NCI-H226 (cell line): ENCODE measurements around the gene KIAA1671.

Experiments used
- DNase-seq: peaks from one replicate; pipeline ENCODE4 v3.0.0-alpha.2; 2015

KIAA1671 gene

DNA sequence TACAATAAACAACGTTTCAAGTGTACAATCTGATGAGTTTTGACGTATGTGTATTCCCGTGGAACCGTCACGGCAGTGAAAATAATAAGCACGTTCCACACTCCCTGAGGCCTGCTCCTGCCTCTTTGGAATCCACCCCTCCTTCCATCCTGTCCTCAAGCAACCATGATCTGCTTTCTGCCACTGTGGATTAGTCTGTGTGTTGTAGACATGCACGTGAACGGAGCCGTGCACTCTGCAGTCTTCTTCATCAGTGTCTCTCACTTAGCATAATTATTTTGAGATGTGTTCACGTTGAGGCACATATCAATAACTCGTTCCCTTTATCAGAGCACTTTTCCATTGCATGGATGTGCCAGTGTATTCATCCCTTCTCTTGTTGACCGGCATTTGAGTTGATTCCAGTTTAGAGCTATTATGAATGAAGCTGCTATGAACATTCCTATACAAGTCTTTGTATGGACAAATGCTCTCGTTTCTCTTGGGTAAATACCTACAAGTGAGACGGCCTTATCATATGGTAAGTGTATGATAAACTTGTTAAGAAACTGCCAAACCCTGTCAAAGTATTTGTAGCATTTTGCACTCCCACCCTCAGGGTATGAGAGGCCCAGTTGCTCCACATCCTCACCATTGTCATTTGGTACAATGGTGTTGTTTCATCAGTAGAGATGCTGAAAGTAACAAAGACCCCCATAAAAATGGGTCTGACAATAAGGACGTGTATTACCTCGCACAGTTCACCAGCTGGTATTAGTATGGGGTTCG, 144.3 kb downstream of the KIAA1671 start:
- no peak for DNase-seq

- DNase-seq: no peak
Observed at GRCh38 chr22:25098445-25099081, 146.0 kb downstream of the KIAA1671 start.

DNA sequence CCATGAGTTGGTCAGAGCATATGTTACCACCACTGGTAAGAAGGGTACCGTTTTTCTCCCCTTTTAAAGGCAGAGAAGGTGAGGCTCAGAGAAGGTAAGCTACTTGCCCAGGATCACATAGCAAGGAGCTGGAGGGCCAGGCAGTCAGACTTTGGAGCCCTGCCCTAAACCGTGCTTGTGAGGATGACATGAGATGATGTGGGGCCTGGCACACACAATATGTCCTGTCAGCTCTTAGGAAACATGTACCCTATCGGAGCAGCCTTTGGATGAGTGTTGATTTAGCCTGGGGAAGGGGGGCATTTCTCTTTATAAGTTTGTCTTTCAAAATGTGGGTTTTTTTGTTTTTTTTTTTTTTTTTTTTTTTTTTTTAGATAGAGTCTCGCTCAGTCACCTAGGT, 146.7 kb downstream of the KIAA1671 start:
- no peak for DNase-seq

GRCh38 chr22:25100402-25100801, 147.9 kb downstream of the KIAA1671 start:
- DNase-seq: no peak

- DNase-seq: no peak
Observed at GRCh38 chr22:25100948-25101347, 148.4 kb downstream of the KIAA1671 start.

- no peak for DNase-seq
Observed at GRCh38 chr22:25101501-25101900, 149.0 kb downstream of the KIAA1671 start.

DNA sequence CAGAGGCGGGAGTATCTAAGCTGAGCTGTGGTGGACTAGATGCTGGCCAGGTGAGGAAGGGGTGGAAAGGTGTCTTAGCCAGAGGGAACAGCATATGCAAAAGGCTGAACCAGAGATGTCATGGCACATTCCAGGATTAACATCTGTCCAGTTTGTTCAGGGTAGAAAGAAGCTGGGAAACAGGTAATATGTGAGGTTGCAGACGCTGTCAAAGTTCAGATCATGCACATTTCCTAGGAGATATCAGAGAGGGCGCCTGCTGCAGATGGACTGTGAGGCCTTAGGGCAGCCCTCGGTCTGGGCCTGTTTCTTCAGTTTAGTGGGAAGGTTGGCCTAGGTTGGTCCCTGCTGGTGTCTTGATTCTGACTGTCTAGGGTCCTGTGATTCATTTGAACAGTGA, 149.5 kb downstream of the KIAA1671 start:
- DNase-seq: no peak

DNA sequence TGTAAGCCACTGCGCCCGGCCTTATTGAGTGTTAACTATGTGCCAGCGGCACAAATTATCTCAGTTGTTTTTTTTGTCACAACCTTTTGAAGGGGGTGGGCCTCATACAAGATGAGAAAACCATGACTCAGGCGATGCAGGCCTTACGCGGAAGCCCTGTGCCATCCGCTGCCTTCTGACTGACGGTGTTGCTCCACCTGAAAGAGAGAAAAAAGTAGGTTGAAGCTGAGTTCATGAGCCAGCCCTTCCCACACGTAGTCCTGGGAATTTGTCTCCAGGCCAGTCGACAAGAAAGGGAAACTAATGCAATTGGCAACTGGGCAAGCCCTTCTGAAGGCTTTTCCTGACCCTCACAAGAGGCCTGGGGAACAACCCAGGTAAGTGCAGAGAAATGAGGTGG, 150.2 kb downstream of the KIAA1671 start:
- DNase-seq: no peak

DNA sequence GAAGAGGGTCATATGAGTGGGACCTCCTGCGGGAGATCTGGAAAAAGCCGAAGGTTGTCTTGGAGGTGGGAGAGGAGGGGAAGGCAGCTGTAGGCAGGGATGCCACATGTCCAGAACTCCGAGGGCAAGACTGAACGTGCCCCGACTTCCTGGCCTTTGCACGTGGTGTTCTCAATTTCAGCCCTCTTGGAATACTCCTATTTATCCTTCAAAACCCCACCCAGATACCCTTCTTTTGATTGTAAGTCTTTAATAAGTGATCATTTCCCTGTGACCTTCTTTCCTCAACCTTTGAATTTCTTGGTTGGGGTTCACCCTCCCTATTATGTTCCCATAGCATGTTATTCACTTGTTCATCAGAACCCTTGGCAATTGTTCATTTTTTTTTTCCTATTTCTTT, 151.9 kb downstream of the KIAA1671 start:
- no peak for DNase-seq

DNA sequence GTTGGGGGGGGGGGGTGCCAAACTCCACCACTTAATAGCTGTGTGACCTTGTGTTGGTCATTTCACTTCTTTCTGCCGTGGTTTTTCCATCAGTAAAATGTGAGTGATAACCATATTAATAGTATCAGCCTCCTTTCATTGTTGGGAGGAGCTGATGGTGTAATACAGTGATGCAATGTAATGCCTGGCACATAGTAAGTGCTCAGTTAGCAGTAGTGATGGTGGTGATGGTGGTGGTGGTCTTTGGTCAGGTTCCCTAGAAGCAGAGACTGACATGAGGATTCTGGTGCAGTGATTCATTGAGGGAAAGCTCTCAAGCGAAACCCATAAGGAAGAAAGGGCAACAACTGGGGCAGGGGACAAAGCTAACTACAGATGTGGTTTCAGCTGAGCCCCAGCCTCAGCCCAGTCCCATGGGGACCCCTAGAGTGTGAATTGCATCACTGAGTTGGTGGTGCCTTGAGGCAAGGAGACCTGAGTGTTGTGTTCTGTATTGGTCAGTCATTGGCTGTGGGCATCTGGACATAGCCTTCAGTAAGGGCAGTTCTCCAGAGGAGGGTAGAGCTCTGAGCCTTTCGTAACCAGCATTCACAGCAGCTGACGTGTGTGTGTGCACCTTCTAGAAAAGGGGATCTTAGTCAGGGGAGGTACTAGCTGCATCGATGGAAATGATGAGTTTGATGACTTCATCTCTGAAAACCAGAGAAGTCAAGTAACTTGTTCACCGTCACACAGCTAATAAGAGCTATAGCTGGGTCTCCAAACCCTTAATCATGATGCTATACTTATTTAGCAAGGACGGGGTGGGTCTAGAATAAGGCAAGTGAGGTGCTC, 153.5 kb downstream of the KIAA1671 start:
- no peak for DNase-seq

DNA sequence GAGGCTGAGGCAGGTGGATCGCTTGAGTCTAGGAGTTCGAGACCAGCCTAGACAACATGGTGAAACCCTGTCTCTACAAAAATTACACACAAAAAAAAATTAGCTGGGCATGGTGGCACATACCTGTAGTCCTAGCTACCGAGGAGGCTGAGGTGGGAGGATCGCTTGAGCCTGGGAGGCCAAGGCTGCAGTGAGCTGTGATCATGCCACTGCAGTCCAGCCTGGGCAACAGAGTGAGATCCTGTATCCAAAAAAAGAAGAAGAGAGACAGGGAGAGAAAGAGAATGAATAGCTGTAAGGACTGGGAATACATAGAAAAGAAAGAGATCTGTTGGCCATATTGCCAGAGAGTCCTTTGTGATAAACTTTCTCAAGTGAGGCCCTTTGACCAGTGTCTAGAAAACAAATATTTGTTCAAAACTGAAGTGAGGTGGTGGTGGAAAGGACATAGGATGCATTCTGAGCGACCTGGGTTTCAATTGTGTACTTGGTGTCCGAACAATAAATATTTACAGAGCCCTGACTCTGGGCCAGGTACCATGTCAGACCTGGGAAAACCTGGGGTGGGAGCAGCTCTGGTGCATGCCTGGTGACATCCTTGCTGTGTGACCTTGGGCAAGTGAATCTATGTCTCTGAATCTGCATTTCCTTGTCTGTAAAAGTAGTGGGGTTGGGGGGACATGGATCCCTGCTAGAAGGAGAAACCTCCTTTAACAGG, 157.5 kb downstream of the KIAA1671 start:
- DNase-seq: no peak

DNA sequence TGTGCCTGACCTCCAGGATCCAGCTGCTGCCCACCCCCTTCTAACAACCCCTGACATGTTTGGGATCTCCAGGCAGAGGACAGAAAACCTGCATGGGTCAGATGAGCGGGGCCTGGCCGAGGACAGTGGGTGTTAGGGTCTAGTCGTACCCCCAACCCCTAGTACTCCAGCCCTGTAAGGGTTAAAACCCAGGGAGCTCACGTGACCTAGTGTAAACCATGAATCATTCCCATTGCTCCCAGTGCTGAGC, 158.0 kb downstream of the KIAA1671 start:
- no peak for DNase-seq

GRCh38 chr22:25110846-25111578, 158.5 kb downstream of the KIAA1671 start:
- peak; percentile 48 for DNase-seq

DNA sequence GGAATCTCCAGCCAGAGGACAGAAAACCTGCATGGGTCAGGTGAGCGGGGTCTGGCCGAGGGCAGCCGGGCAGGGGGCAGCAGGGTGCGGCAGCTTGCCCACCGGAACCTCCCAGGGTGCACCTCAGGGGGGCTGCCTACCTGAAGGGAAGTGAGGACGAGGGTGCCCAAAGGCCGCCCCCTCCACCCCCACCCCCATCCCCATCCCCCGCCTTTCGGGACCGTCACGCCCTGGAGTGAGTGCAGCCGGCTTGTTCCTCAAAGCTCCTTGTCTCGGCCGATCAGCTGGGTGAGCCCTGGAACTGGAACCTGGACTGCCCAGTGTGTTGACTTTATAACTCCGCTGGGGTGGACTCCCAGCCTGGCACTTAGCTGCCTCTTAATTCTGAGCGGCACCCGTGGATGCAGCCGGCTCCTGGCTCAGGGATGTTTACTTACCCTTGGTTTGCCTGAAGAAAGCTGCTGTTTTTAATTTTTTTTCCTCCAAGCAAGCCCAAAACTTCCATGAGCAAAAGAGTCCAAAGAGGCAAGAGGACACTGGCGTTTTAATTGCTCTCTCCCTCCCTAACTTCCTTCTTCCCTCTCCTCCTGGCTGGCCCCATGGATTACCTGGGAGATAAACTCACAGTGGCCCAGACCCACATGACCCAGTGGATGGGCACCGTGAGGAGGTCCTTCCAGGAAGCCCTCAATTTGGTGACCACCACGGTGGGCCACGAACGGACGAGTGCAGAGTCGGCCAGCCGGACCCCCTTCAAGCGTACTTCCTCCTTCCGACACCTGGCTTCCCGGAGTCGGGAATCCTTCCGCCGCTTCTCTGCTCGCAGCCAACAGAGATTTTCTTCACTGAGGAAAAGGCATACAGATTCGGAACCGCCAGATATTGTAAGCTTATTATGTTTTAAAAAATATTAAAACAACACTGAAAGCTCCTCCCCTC, 159.3 kb downstream of the KIAA1671 start:
- DNase-seq: no peak

- DNase-seq: no peak
Observed at GRCh38 chr22:25112538-25113253, 160.2 kb downstream of the KIAA1671 start.

DNA sequence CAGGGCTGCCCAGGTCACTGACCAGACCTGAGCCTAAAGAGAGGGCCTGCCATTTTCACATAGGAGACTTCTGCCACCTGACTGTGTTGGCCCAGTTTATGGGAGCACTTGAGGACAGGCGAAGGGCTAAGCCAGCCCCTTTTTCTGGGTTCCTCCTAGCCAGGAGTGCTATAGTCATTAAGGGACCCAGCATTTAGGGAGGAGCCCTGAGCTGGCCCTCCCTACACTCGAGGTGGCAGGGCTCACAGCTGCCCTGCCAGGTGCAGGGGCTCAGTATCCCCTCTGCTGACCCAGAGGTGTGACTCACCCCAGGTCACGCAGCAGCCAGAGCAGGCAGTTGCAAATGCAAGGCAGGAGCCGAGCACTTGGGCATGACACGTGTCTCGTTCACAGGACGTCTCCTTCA, 160.8 kb downstream of the KIAA1671 start:
- no peak for DNase-seq

DNA sequence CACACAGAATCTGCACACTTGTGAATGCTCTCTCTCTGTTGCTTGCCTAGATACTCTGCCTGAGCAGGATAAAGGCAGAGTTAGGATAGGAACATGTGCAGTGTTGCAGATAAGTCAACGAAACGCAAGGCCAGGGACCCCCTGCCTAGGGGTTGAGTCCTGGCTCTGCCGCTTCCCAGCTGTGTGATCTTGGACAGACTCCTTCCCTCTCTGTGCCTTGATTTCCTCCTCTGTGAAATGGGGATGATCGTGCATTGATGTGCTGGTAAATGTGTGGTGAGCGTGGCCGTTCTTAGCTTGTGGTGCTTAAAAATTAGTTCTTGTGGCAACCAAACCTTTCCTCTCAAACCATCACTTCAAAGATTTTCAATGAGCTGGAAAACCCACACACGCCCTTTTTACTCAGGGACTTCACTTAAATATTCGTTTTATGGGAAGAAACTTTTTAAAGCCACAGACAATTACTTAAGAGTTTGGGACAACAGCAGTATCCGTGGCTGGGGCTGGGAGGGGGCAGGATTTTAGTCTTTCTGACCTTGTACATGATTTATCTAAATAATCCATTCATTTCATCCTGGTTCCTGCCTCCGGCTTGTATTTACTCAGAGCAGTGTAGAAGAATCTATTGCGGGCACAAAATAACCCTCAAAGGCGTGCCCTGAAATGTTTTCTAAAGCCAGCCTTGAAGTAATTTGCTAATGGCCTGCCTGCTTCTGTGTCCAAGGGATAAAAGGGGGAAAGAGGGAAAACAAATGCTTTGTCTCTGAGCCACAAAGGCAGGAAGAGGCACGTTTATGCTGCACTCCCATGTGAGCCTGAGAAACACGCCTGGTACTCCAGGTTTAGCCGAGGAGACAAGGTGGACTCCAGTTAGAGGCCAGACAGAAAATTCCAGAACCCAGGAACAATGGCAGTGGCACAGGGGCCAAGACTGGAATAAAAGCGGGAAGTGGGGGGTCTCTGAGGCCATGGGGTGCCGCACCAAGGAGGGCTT, 162.2 kb downstream of the KIAA1671 start:
- DNase-seq: no peak

- DNase-seq: no peak
Observed at GRCh38 chr22:25119609-25120008, 167.1 kb downstream of the KIAA1671 start.

DNA sequence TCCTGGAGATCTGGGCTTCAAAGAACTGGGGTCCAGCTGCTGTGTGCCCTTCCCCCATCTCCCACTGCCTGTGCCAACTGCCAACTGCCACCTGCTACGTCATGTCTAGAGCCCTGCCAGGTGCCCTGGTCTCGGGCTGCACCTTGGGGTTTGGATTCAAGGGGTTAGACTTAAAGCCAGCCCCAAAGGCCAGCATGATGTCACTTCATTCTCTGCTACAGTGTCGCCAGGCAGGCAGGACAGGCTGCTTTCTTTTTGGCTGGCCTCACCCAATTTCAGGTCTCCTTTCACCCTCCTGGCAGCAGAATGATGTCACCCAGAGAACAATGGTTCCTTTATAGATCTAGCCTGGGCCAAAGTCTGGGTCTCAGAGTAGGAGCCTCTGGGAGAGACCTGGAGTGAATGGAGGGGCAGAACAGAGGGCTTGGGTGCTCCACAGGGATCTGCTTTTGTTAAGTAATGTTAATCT, 167.6 kb downstream of the KIAA1671 start:
- no peak for DNase-seq
